ENCODE results near the gene PTPRB. TPM values are rescaled to one million over a fixed set of nuclear protein-coding genes. Genes with fewer than 3 reads are reported as not detected.

PTPRB gene
- 91.4 TPM for total RNA-seq
- long read RNA-seq, partial matches to known transcripts: 23 of 61 reads
- long read RNA-seq, other reads (novel, unspliced or antisense): 35 of 61 reads

GRCh38 chr12:70637303-70638085 is at the start of gene PTPRB:
TSS of gene PTPRB (minus strand) at chr12:70637429. CDS start at chr12:70637395, 34 bp downstream.
- intact Hi-C loops (cut with DNase I): no loop called here
- no peaks in the 10 kb centered on the region for H3K4me1 ChIP-seq
- no peaks in the 10 kb centered on the region for H3K9me3 ChIP-seq
- H3K27ac ChIP-seq: peak within 1 kb of the TSS; percentile 78
- TF ChIP-seq CTCF (IDR thresholded peaks at IDR 0.05): no peak
- H3K27me3 ChIP-seq (ENCODE audit: low read depth): no peaks in the 10 kb centered on the region
- DNase-seq (no peak), ATAC-seq (no peak)
- H3K4me3 ChIP-seq: peak within 1 kb of the TSS; percentile 38
- no peaks in the 10 kb centered on the region for H3K36me3 ChIP-seq

- H3K27me3 ChIP-seq (ENCODE audit: low read depth): no peaks in the 10 kb centered on the region
- DNase-seq: no peak
- ATAC-seq: no peak
- no peaks in the 10 kb centered on the region for H3K36me3 ChIP-seq
- TF ChIP-seq CTCF (IDR thresholded peaks at IDR 0.05): no peak
- H3K9me3 ChIP-seq: no peaks in the 10 kb centered on the region
- H3K4me1 ChIP-seq: peaks cover 8% of the 10 kb centered on the region
- no peak overlapping the region for H3K4me3 ChIP-seq
- H3K27ac ChIP-seq: no peak overlapping the region
- intact Hi-C loops (cut with DNase I): no loop called here
Measured at GRCh38 chr12:70686907-70687306, 49.7 kb upstream of the PTPRB start.

GRCh38 chr12:70686299-70686698 is 49.1 kb upstream of the PTPRB start:
- Histone ChIP-seq H3K27ac (no peak overlapping the region), H3K4me1 (peaks cover 3% of the 10 kb centered on the region), H3K9me3 (no peaks in the 10 kb centered on the region), H3K4me3 (no peak overlapping the region), H3K27me3 (ENCODE audit: low read depth) (no peaks in the 10 kb centered on the region), H3K36me3 (no peaks in the 10 kb centered on the region)
- ATAC-seq: no peak
- TF ChIP-seq CTCF (IDR thresholded peaks at IDR 0.05): no peak
- intact Hi-C loops (cut with DNase I): no loop called here
- no peak for DNase-seq

DNA sequence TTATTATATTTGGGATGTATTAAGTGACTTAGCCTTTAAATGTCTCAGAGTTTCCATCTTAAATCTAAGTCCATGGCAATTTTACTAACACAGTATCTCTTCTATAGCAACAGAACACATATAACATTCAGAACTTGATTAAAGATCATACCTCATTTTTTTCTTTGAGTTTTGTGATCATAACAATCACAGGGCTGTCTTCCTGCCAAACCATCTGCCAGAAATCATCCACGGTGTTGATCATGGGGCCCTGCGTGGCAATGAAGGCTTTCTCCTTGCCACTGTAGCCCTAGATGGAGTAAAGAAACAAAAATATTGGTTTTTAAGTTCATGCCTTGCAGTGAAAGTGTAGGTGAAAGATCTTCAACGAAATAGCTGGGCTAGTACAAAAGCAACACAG is 46.7 kb upstream of the PTPRB start:
- no peak overlapping the region for H3K27ac ChIP-seq
- intact Hi-C loops (cut with DNase I): no loop called here

DNA sequence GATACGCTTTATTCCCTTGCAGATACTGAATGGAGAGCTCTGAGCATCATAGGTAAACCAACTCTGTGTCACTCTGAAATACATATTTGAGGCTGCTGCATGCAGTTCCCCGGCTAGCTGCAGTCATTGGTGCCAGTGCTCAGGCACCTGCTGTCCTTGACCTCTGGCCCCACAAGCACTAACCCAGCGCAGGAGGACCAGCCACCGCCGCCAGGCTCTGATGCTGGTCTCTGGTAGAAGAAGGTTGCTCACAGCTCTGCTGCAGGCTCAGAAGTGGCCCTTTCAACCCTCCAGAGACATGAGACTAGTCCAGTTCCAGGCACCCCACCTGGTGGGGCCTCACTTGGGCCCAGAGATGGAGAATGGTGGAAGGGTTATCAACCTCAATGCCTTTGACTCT is 34.5 kb upstream of the PTPRB start:
- Histone ChIP-seq H3K4me3 (no peak overlapping the region), H3K27ac (no peak overlapping the region), H3K9me3 (no peaks in the 10 kb centered on the region), H3K27me3 (ENCODE audit: low read depth) (no peaks in the 10 kb centered on the region), H3K4me1 (no peaks in the 10 kb centered on the region), H3K36me3 (no peaks in the 10 kb centered on the region)
- no peak for ATAC-seq
- no peak for DNase-seq
- intact Hi-C loops (cut with DNase I): no loop called here
- TF ChIP-seq CTCF (IDR thresholded peaks at IDR 0.05): no peak

More for the DNA sequence above, 46.7 kb upstream of the PTPRB start:
- TF ChIP-seq CTCF (IDR thresholded peaks at IDR 0.05): no peak
- no peaks in the 10 kb centered on the region for H3K9me3 ChIP-seq
- no peak for ATAC-seq
- no peak overlapping the region for H3K4me3 ChIP-seq
- no peaks in the 10 kb centered on the region for H3K36me3 ChIP-seq
- DNase-seq: no peak
- H3K27me3 ChIP-seq (ENCODE audit: low read depth): no peaks in the 10 kb centered on the region
- H3K4me1 ChIP-seq: no peaks in the 10 kb centered on the region
